ENCODE results near the gene KLHL29. TPM values are rescaled to one million over a fixed set of nuclear protein-coding genes. Genes with fewer than 3 reads are reported as not detected.

Gene KLHL29
- total RNA-seq, 1 donor = 14.7 TPM

DNA sequence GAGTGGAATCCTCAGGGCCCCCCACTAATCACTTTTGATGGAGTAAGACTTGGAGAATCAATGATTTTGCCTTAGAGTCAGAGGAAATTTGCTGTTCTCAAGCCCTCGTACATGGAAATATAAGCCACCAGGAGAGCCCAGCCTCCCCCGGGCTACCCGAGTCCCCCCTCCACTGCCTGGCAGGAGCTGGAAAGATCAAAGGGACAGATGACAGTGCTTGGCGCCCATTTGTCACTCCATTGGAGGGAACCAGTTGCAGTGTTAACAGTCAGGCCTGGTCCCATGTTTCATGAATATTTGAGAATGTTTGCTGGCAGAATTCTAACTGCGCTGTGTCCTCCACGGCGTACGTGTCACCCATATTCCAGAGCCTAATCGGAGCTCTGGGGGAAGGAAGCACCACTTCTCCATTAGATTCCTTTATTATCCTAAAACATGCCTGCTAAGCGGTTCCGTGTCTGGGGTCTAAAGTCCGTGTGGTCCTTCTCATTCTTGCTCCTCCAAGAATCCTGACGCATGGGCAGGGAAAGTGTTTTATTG, 202.4 kb downstream of the KLHL29 start:
- no peak overlapping the region for H3K4me3 ChIP-seq (ENCODE audit: low read depth, low read length)
- TF ChIP-seq, protein P1, sequence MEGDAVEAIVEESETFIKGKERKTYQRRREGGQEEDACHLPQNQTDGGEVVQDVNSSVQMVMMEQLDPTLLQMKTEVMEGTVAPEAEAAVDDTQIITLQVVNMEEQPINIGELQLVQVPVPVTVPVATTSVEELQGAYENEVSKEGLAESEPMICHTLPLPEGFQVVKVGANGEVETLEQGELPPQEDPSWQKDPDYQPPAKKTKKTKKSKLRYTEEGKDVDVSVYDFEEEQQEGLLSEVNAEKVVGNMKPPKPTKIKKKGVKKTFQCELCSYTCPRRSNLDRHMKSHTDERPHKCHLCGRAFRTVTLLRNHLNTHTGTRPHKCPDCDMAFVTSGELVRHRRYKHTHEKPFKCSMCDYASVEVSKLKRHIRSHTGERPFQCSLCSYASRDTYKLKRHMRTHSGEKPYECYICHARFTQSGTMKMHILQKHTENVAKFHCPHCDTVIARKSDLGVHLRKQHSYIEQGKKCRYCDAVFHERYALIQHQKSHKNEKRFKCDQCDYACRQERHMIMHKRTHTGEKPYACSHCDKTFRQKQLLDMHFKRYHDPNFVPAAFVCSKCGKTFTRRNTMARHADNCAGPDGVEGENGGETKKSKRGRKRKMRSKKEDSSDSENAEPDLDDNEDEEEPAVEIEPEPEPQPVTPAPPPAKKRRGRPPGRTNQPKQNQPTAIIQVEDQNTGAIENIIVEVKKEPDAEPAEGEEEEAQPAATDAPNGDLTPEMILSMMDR (IDR thresholded peaks at IDR 0.05; ENCODE audit: insufficient read depth, low read depth, low read length) = no peak
- DNase-seq (ENCODE audit: low read depth) = no peak

DNA sequence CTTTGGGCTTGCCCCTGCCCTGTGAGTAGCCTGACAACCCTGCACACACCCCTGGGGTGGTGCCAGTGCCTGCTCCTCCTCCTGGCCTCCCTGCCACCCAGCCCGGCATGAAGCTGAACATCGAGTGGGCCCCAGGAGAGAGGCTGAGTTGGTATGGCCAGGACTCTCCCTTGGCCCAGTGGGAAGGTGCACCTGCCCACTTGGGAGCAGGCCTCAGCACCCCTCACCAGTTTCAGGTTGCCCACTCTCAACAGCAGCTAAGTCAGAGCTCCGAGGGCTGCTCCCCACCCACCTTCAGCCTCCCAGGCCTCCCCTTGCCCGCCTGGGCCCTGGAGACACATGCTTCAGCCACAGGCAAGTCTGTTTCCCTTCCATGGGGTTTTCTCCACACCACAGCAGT, 203.1 kb downstream of the KLHL29 start:
- no peak overlapping the region for H3K4me3 ChIP-seq (ENCODE audit: low read depth, low read length)
- DNase-seq (ENCODE audit: low read depth) = no peak
- TF ChIP-seq, protein P1 (IDR thresholded peaks at IDR 0.05; ENCODE audit: insufficient read depth, low read depth, low read length) = no peak

DNA sequence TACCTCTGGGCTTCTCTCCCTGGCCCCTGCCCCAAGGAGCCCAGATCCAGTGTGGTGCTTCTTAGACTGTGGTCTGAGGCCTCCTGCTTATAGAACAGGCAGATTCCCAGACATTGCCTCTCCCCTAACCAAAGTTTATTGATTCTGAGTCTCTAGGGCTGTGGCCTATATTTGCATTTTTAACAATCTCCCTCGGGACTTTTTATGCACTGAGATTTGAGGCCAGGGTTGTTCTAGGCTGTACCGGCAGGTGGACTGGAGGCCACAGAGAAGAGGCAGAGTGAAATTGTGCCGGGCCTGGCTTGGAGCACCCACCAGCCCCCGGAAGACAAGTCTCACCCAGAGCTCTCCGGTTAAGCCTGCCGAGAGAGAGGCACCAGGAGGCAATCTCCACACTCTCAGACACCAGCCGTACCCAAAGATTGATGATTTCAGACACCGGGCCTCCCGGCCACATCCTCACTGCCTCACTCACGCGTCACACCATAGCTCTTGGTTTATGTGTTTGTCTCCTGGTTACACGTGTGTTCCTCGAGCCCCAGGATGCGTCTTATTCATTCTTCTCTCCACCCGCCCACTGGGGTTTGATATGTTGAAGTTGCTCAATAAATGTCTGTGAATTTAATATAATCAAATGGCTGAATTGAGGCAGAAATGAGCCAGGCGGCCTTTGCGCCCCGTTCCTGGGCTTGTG, 203.7 kb downstream of the KLHL29 start:
- no peak overlapping the region for H3K4me3 ChIP-seq (ENCODE audit: low read depth, low read length)
- no peak for DNase-seq (ENCODE audit: low read depth)
- TF ChIP-seq, protein P1 (IDR thresholded peaks at IDR 0.05; ENCODE audit: insufficient read depth, low read depth, low read length) = no peak

DNA sequence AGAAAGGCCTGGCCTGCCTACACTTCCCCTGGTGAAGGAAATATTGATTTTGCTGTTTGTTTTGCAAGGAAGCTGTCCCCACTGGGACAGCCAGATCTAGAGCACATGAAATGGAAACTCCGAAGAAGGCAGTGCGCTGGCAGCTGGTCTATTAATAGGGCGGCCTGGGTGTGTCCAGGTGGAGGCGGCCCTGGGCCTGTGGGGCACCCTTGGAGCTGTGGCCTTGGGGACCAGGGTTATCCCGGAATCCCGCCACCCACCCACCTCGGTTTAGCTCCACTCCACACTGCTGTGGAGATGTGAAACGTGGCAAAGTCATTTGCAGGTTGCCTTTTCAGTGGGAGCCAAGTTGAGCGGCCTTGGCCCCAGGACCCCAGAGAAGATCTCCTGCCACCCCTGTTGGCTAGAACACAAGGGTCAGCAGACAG, 204.3 kb downstream of the KLHL29 start:
- DNase-seq (ENCODE audit: low read depth) = no peak
- no peak overlapping the region for H3K4me3 ChIP-seq (ENCODE audit: low read depth, low read length)
- TF ChIP-seq, protein P1 (IDR thresholded peaks at IDR 0.05; ENCODE audit: insufficient read depth, low read depth, low read length) = no peak

DNA sequence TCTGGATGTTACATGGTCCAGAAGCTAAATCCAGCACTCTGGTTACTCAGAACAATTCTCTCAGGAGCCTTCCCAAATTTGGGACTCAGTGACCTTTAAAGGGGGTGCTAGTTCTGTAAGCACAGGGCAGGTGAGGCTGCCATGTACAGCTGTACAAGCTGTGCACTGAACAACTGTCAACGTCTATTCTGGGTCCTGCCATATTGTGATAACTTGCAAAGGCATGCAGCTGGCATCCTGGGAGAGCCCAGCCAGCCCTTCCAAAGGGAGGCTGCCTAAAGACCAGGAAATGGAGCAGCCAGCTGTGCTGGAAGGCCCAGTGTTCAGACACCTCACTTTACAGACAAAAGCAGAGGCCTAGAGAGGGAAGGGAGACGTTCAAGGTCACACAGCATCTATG, 204.8 kb downstream of the KLHL29 start:
- TF ChIP-seq, protein P1 (IDR thresholded peaks at IDR 0.05; ENCODE audit: insufficient read depth, low read depth, low read length) = no peak
- no peak for DNase-seq (ENCODE audit: low read depth)
- no peak overlapping the region for H3K4me3 ChIP-seq (ENCODE audit: low read depth, low read length)

DNA sequence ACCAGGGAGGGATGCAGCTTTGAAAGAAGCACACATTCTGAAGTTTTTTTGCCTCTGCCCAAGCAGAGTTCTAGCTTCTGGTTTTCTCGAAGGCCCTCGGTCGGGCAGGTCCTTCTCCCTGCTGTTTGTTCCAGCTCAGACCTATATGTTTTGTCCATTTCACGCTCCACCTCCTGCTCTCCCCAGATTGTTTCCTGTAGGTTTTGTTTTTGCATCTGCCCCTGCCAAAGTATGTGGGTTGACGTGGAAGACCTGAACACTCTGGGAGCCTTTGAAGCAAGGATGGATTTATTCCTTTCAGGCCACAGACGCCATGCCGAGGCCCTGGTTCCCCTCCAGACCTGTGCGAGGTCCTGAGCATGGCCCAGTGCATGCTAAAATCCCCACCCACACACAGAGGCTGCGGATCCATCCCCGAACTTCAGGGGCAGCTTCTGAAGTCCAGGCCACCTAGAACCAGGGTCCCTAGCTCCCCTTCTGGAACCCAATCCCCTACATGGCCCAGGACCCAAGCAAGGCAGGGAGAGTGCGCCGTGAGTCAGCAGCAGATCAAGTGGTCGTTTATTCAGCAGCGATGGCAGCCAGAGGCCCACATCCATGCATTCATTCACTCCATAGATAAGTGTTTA, 205.4 kb downstream of the KLHL29 start:
- no peak for DNase-seq (ENCODE audit: low read depth)
- TF ChIP-seq, protein P1 (IDR thresholded peaks at IDR 0.05; ENCODE audit: insufficient read depth, low read depth, low read length) = no peak
- H3K4me3 ChIP-seq (ENCODE audit: low read depth, low read length) = no peak overlapping the region

All from fibroblast of villous mesenchyme (primary cell).